GM21390 (cell line): Measurements from ENCODE around the gene ACACA.
"Not testable (repeated sequence)": the region's sequence is repeated elsewhere in the genome, so short reads cannot be mapped to it uniquely, and the experiment has no call there.

ENCODE experiments used
- ATAC-seq: cut with Tn5 transposase; IDR thresholded peaks from one replicate; pipeline ENCODE4 v1.9.1; 2021; ENCODE audit not compliant: unreplicated experiment

The ACACA gene

GRCh38 chr17:37346863-37347402 is 59.7 kb downstream of the ACACA start:
- ATAC-seq = not testable (repeated sequence)

GRCh38 chr17:37344519-37344918 is 62.1 kb downstream of the ACACA start:
- ATAC-seq = no peak

GRCh38 chr17:37342589-37342988 is 64.0 kb downstream of the ACACA start:
- ATAC-seq = no peak

GRCh38 chr17:37340804-37341203 is 65.8 kb downstream of the ACACA start:
- no peak for ATAC-seq

- ATAC-seq = no peak
These were observed 67.3 kb downstream of the ACACA start for GRCh38 chr17:37339321-37339720.

GRCh38 chr17:37338847-37339246 is 67.8 kb downstream of the ACACA start:
- ATAC-seq = no peak

- ATAC-seq = no peak
These were observed 79.1 kb downstream of the ACACA start for GRCh38 chr17:37327341-37328090.

- ATAC-seq = no peak
These were observed 83.6 kb downstream of the ACACA start for GRCh38 chr17:37322826-37323561.

- no peak for ATAC-seq
These were observed 84.5 kb downstream of the ACACA start for GRCh38 chr17:37322106-37322505.

- ATAC-seq = no peak
These were observed 87.6 kb downstream of the ACACA start for GRCh38 chr17:37318931-37319594.

GRCh38 chr17:37317867-37318266 is 88.8 kb downstream of the ACACA start:
- ATAC-seq = no peak

- no peak for ATAC-seq
These were observed 91.0 kb downstream of the ACACA start for GRCh38 chr17:37315601-37316000.

- no peak for ATAC-seq
These were observed 94.3 kb downstream of the ACACA start for GRCh38 chr17:37312137-37312923.

- no peak for ATAC-seq
These were observed 95.7 kb downstream of the ACACA start for GRCh38 chr17:37310940-37311339.

- no peak for ATAC-seq
These were observed 97.6 kb downstream of the ACACA start for GRCh38 chr17:37309051-37309450.

- ATAC-seq = no peak
These were observed 101.2 kb downstream of the ACACA start for GRCh38 chr17:37305406-37305905.

GRCh38 chr17:37301288-37301687 is 105.3 kb downstream of the ACACA start:
- no peak for ATAC-seq

GRCh38 chr17:37300683-37301082 is 106.0 kb downstream of the ACACA start:
- ATAC-seq = no peak

GRCh38 chr17:37299257-37299980 is 107.2 kb downstream of the ACACA start:
- no peak for ATAC-seq

GRCh38 chr17:37295888-37296287 is 110.7 kb downstream of the ACACA start:
- ATAC-seq = no peak
